Activated B cell treated with CpG ODN at 0.5 μM for 24 hours (primary cell): ENCODE measurements around the gene FAM114A1. TPM values are rescaled to one million over a fixed set of nuclear protein-coding genes. Genes with fewer than 3 reads are reported as not detected.

Source experiments
- ATAC-seq: fragments of 200-7000 bp; cut with Tn5 transposase; one replicate; pipeline ENCODE4 v1.10.0; 2021; ENCODE audit warnings: low read depth, mild to moderate bottlenecking, moderate library complexity
- CTCF ChIA-PET: fragments of 350-600 bp; sonication (Branson Sonifier 250); formaldehyde crosslinking; loops from one replicate; lab custom pipeline; 2021; ENCODE audit warnings: antibody characterized with exemption; lab: Charles Lee
- POLR2A ChIA-PET: fragments of 350-600 bp; sonication (Branson Sonifier 250); formaldehyde crosslinking; loops from one replicate; lab custom pipeline; 2021; ENCODE audit warnings: antibody characterized with exemption; lab: Charles Lee
- DNase-seq: peaks from one replicate; pipeline ENCODE4 v3.0.0; 2022
- H3K27ac Mint-ChIP-seq: one replicate; pipeline ENCODE4 v1.8.0; 2020; ENCODE audit warnings: mixed read lengths
- H3K27me3 Mint-ChIP-seq: one replicate; pipeline ENCODE4 v1.8.0; 2021; ENCODE audit warnings: mixed read lengths
- H3K36me3 Mint-ChIP-seq: one replicate; pipeline ENCODE4 v1.8.0; 2021; ENCODE audit warnings: low read depth, mixed read lengths
- H3K4me1 Mint-ChIP-seq: one replicate; pipeline ENCODE4 v1.8.0; 2021; ENCODE audit warnings: mixed read lengths
- H3K4me3 Mint-ChIP-seq: one replicate; pipeline ENCODE4 v1.8.0; 2020; ENCODE audit warnings: mild to moderate bottlenecking, mixed read lengths
- H3K9me3 Mint-ChIP-seq: one replicate; pipeline ENCODE4 v1.8.0; 2020; ENCODE audit warnings: mixed read lengths
- CTCF ChIP-seq: fragments of 200-600 bp; IDR thresholded peaks from one replicate; pipeline ENCODE4 v1.8.0; 2022; ENCODE audit warnings: antibody characterized with exemption, mild to moderate bottlenecking
- intact Hi-C: fragments of 100-400 bp; cut with micrococcal nuclease; formaldehyde crosslinking; loops from one replicate; pipeline ENCODE4 v1.15.1; 2024
- total RNA-seq: library from RNA; stranded (reverse); gene quantifications from 2 replicates; pipeline ENCODE4 v1.2.3, GENCODE V29; 2022

FAM114A1 gene
- total RNA-seq = 3.3 and 4.5 TPM in 2 replicates

- peak within 1 kb of the TSS; percentile 86 for H3K4me3 Mint-ChIP-seq
- ChIA-PET POLR2A (interaction anchor here (0.9 to 1.4 kb wide), 5 partner anchors 8 to 163 kb away, joined by 4 to 9 read pairs (median 8); no protein-coding TSS in a partner anchor), CTCF (interaction anchor here (1.3 to 2.1 kb wide), 3 partner anchors 11 to 688 kb away, joined by 4 to 7 read pairs (median 6); partner anchors contain the start of gene TLR6)
- H3K27me3 Mint-ChIP-seq = no peaks in the 10 kb centered on the region
- no peak for TF ChIP-seq CTCF
- peak within 1 kb of the TSS; percentile 72 for H3K27ac Mint-ChIP-seq
- DNase-seq (peak; percentile 70), ATAC-seq (peak; percentile 99)
- H3K36me3 Mint-ChIP-seq = no peaks in the 10 kb centered on the region
- H3K9me3 Mint-ChIP-seq = no peaks in the 10 kb centered on the region
- peaks cover 16% of the 10 kb centered on the region for H3K4me1 Mint-ChIP-seq
- intact Hi-C loops = no loop called here
These were observed at the start of gene FAM114A1 for GRCh38 chr4:38867478-38868058. FAM114A1 (plus strand) TSS chr4:38867806; CDS start chr4:38878079, 10,273 bp downstream.

- ATAC-seq = peak; percentile 23
- H3K4me1 Mint-ChIP-seq = peaks cover 73% of the 10 kb centered on the region
- no peak for DNase-seq
- intact Hi-C loops = no loop called here
- H3K27ac Mint-ChIP-seq = peak overlapping the region; percentile 96
- H3K4me3 Mint-ChIP-seq = peak overlapping the region; percentile 55
- ChIA-PET POLR2A (interaction anchor here (0.8 to 3.1 kb wide), 8 partner anchors 9 to 226 kb away, joined by 3 to 46 read pairs (median 13); partner anchors contain the start of genes TLR1, TLR10 and TLR6), CTCF (interaction anchor here (0.9 to 2.5 kb wide), 8 partner anchors 9 to 59 kb away, joined by 3 to 12 read pairs (median 4); partner anchors contain the start of genes TLR1, TLR10 and TLR6)
- H3K27me3 Mint-ChIP-seq = no peaks in the 10 kb centered on the region
- TF ChIP-seq CTCF = no peak
- peaks cover 14% of the 10 kb centered on the region for H3K9me3 Mint-ChIP-seq
- H3K36me3 Mint-ChIP-seq = peaks cover 29% of the 10 kb centered on the region
These were observed 49.1 kb upstream of the FAM114A1 start for GRCh38 chr4:38818441-38818976.

- H3K36me3 Mint-ChIP-seq = peaks cover 27% of the 10 kb centered on the region
These were observed 48.0 kb upstream of the FAM114A1 start for GRCh38 chr4:38819569-38819968.

GRCh38 chr4:38820329-38821061, 47.1 kb upstream of the FAM114A1 start:
- peaks cover 11% of the 10 kb centered on the region for H3K9me3 Mint-ChIP-seq
- no peaks in the 10 kb centered on the region for H3K27me3 Mint-ChIP-seq
- H3K4me1 Mint-ChIP-seq = peaks cover 57% of the 10 kb centered on the region
- CTCF ChIA-PET = interaction anchor here (1.2 to 2.5 kb wide), 2 partner anchors 16 to 60 kb away, joined by 3 to 12 read pairs; partner anchors contain the start of gene TLR1
- peaks cover 32% of the 10 kb centered on the region for H3K36me3 Mint-ChIP-seq
- H3K4me3 Mint-ChIP-seq = peak overlapping the region; percentile 78
- no peak for TF ChIP-seq CTCF
- H3K27ac Mint-ChIP-seq = peak overlapping the region; percentile 96
- intact Hi-C loops = loop anchor here (2.0 kb wide), 1 partner anchor 18 kb away; no protein-coding TSS in a partner anchor
- no peak for ATAC-seq
- POLR2A ChIA-PET = interaction anchor here (1.0 to 3.1 kb wide), 4 partner anchors 16 to 61 kb away, joined by 6 to 46 read pairs (median 13); partner anchors contain the start of genes TLR1, TLR10 and TLR6
- no peak for DNase-seq

More at GRCh38 chr4:38819569-38819968, 48.0 kb upstream of the FAM114A1 start:
- H3K4me1 Mint-ChIP-seq = peaks cover 64% of the 10 kb centered on the region
- intact Hi-C loops = loop anchor here (1.0 kb wide), 1 partner anchor 38 kb away; no protein-coding TSS in a partner anchor
- H3K4me3 Mint-ChIP-seq = peak overlapping the region; percentile 78
- H3K9me3 Mint-ChIP-seq = peaks cover 13% of the 10 kb centered on the region
- H3K27me3 Mint-ChIP-seq = no peaks in the 10 kb centered on the region
- ChIA-PET POLR2A (interaction anchor here (1.0 to 3.1 kb wide), 7 partner anchors 10 to 224 kb away, joined by 3 to 46 read pairs (median 13); partner anchors contain the start of genes TLR1, TLR10 and TLR6), CTCF (interaction anchor here (1.0 to 2.5 kb wide), 8 partner anchors 10 to 60 kb away, joined by 3 to 12 read pairs (median 4); partner anchors contain the start of genes TLR1, TLR10 and TLR6)
- TF ChIP-seq CTCF = no peak
- DNase-seq (no peak), ATAC-seq (peak; percentile 43)
- peak overlapping the region; percentile 96 for H3K27ac Mint-ChIP-seq
